GM12801 (cell line): Measurements from ENCODE around the gene HADHB.

ENCODE experiments used
- CTCF ChIP-seq: IDR thresholded peaks from one replicate; pipeline ENCODE4 v1.5.1; 2011; ENCODE audit warnings: control low read depth; ENCODE audit not compliant: insufficient read length; ENCODE audit errors: extremely low read depth

The HADHB gene

GRCh38 chr2:26212011-26212410 lies 32.7 kb upstream of the HADHB start:
- no peak for TF ChIP-seq CTCF

- TF ChIP-seq CTCF = no peak
Observed at GRCh38 chr2:26214759-26215158, 30.0 kb upstream of the HADHB start.

GRCh38 chr2:26215833-26216232 lies 28.9 kb upstream of the HADHB start:
- no peak for TF ChIP-seq CTCF

GRCh38 chr2:26216587-26216986 lies 28.2 kb upstream of the HADHB start:
- TF ChIP-seq CTCF = no peak

GRCh38 chr2:26217720-26218119 lies 27.0 kb upstream of the HADHB start:
- no peak for TF ChIP-seq CTCF

- no peak for TF ChIP-seq CTCF
Observed at GRCh38 chr2:26223018-26223417, 21.7 kb upstream of the HADHB start.

- TF ChIP-seq CTCF = no peak
Observed at GRCh38 chr2:26224095-26224494, 20.6 kb upstream of the HADHB start.

- TF ChIP-seq CTCF = no peak
Observed at GRCh38 chr2:26229595-26229994, 15.1 kb upstream of the HADHB start.
